Activated CD4-positive, alpha-beta memory T cell treated with anti-CD3 and anti-CD28 coated beads for 36 hours (primary cell): ENCODE measurements around the gene DNAJC25. TPM values are rescaled to one million over a fixed set of nuclear protein-coding genes. Genes with fewer than 3 reads are reported as not detected.

Source experiments
- CTCF ChIA-PET: fragments of 350-600 bp; sonication (Branson Sonifier 250); formaldehyde crosslinking; loops from one replicate; lab custom pipeline; 2021; ENCODE audit warnings: antibody characterized with exemption, inconsistent platforms; lab: Charles Lee
- POLR2A ChIA-PET: fragments of 350-600 bp; sonication (Branson Sonifier 250); formaldehyde crosslinking; loops from one replicate; lab custom pipeline; 2021; ENCODE audit warnings: antibody characterized with exemption; lab: Charles Lee
- DNase-seq: peaks from one replicate; pipeline ENCODE4 v3.0.0-alpha.2; 2020
- H3K27ac Mint-ChIP-seq: one replicate; pipeline ENCODE4 v1.8.0; 2021; ENCODE audit warnings: mixed read lengths
- H3K27me3 Mint-ChIP-seq: one replicate; pipeline ENCODE4 v1.8.0; 2021; ENCODE audit warnings: mixed read lengths
- H3K36me3 Mint-ChIP-seq: one replicate; pipeline ENCODE4 v1.8.0; 2021; ENCODE audit warnings: mixed read lengths
- H3K4me1 Mint-ChIP-seq: one replicate; pipeline ENCODE4 v1.8.0; 2021; ENCODE audit warnings: low read depth, mixed read lengths
- H3K4me3 Mint-ChIP-seq: one replicate; pipeline ENCODE4 v1.8.0; 2021; ENCODE audit warnings: mild to moderate bottlenecking, mixed read lengths
- H3K9me3 Mint-ChIP-seq: one replicate; pipeline ENCODE4 v1.8.0; 2021; ENCODE audit warnings: mixed read lengths
- intact Hi-C: fragments of 100-400 bp; cut with micrococcal nuclease; formaldehyde crosslinking; loops from one replicate; pipeline ENCODE4 v1.15.1; 2023
- total RNA-seq, 2 experiments: library from RNA; stranded (reverse); gene quantifications; one replicate each; pipeline ENCODE4 v1.2.3, GENCODE V29; 2021

DNAJC25 gene
- 1 to 10 TPM; 4.2 to 4.5 TPM for total RNA-seq

DNA sequence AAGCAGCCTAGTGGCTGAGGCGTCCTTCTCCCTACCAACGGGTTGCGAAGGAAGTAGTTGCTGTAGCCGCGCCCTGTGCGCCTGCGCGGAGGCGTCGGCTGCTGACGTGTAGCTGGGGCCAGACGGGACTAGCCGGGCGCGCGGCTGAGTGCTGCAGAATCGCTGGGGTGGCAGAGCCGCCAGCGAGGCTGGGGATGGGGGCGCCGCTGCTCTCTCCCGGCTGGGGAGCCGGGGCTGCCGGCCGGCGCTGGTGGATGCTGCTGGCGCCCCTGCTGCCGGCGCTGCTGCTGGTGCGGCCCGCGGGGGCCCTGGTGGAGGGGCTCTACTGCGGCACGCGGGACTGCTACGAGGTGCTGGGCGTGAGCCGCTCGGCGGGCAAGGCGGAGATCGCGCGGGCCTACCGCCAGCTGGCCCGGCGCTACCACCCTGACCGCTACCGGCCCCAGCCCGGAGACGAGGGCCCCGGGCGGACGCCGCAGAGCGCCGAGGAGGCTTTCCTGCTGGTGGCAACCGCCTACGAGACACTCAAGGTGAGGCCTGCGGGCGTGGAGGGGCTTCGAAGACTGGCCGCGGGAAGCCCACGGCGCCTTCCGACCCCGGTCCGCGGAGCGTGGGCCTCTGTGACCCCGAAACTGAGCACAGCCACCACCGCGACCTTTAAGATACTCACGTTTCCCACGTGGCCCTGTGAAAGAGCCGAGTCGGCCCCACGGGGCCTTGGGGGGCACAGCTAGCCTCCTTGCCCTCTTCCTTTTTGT lies at the start of gene DNAJC25:
DNAJC25 (plus strand) TSS at position 121 of the 758 bp plus-strand sequence; CDS start at position 195, 74 bp downstream.
- intact Hi-C loops: loop anchor here (1.0 to 10.0 kb wide), 9 partner anchors 31 to 1119 kb away; partner anchors contain the start of genes HSDL2, PTBP3, SNX30 and UGCG
- no peaks in the 10 kb centered on the region for H3K9me3 Mint-ChIP-seq
- H3K4me3 Mint-ChIP-seq: peak within 1 kb of the TSS; percentile 90
- H3K27me3 Mint-ChIP-seq: no peaks in the 10 kb centered on the region
- ChIA-PET POLR2A (interaction anchor here (0.9 to 2.5 kb wide), 5 partner anchors 18 to 1375 kb away, joined by 3 to 21 read pairs (median 5); partner anchors contain the start of genes ECPAS, GNG10 and TXN), CTCF (interaction anchor here (1.2 to 2.6 kb wide), 6 partner anchors 10 to 443 kb away, joined by 3 to 12 read pairs (median 5); partner anchors contain the start of gene GNG10)
- peaks cover 2% of the 10 kb centered on the region for H3K36me3 Mint-ChIP-seq
- peak within 1 kb of the TSS; percentile 74 for H3K27ac Mint-ChIP-seq
- peak; percentile 98 for DNase-seq
- H3K4me1 Mint-ChIP-seq: peaks cover 43% of the 10 kb centered on the region

- Mint-ChIP-seq H3K36me3 (no peaks in the 10 kb centered on the region), H3K4me1 (no peaks in the 10 kb centered on the region), H3K9me3 (no peaks in the 10 kb centered on the region), H3K27me3 (no peaks in the 10 kb centered on the region), H3K4me3 (no peak overlapping the region), H3K27ac (no peak overlapping the region)
- ChIA-PET POLR2A (interaction anchor here (0.6 kb wide), 1 partner anchor 36 kb away, joined by 3 read pairs; no protein-coding TSS in a partner anchor), CTCF (interaction anchor here (3.7 kb wide), 1 partner anchor 15 kb away, joined by 11 read pairs; no protein-coding TSS in a partner anchor)
- intact Hi-C loops: no loop called here
- no peak for DNase-seq
Observed at GRCh38 chr9:111582888-111583287, 48.2 kb upstream of the DNAJC25 start.

- Mint-ChIP-seq H3K4me3 (no peak overlapping the region), H3K36me3 (no peaks in the 10 kb centered on the region), H3K9me3 (no peaks in the 10 kb centered on the region), H3K27me3 (no peaks in the 10 kb centered on the region), H3K27ac (no peak overlapping the region), H3K4me1 (no peaks in the 10 kb centered on the region)
- intact Hi-C loops: no loop called here
- DNase-seq: no peak
- ChIA-PET POLR2A (no interaction called here), CTCF (no interaction called here)
Observed at GRCh38 chr9:111586378-111586777, 44.8 kb upstream of the DNAJC25 start.

DNA sequence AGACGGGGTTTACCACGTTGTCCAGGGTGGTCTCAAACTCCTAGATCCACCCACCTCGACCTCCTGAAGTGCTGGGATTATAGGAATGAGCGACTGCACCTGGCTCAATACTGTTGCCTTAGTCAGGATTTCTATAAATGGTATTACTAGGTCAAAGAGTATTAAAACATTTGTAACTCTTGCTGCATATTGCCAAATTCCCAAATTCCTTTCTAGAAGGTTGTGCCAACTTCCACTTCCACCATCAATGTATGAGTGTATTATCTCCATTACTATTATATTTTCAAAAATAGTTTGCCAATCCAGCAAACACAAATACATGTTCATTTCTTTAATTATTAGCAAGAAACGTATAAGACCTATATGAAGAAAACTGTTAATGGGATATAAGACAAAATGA lies 42.3 kb upstream of the DNAJC25 start:
- intact Hi-C loops: no loop called here
- Mint-ChIP-seq H3K4me3 (no peak overlapping the region), H3K4me1 (no peaks in the 10 kb centered on the region), H3K27me3 (no peaks in the 10 kb centered on the region), H3K36me3 (no peaks in the 10 kb centered on the region), H3K9me3 (no peaks in the 10 kb centered on the region), H3K27ac (no peak overlapping the region)
- CTCF ChIA-PET: no interaction called here
- POLR2A ChIA-PET: no interaction called here
- no peak for DNase-seq

GRCh38 chr9:111597852-111598732 lies 33.0 kb upstream of the DNAJC25 start:
- Mint-ChIP-seq H3K27me3 (peaks cover 28% of the 10 kb centered on the region), H3K9me3 (no peaks in the 10 kb centered on the region), H3K4me1 (peaks cover 14% of the 10 kb centered on the region), H3K27ac (no peak overlapping the region), H3K36me3 (no peaks in the 10 kb centered on the region), H3K4me3 (peak overlapping the region; percentile 83)
- intact Hi-C loops: loop anchor here (1.0 to 10.0 kb wide), 7 partner anchors 24 to 476 kb away; partner anchors contain the start of genes DNAJC25 and UGCG
- CTCF ChIA-PET: interaction anchor here (0.7 to 3.1 kb wide), 23 partner anchors 10 to 1195 kb away, joined by 3 to 37 read pairs (median 3); partner anchors contain the start of genes DNAJC25 and GNG10
- POLR2A ChIA-PET: interaction anchor here (1.3 to 1.4 kb wide), 2 partner anchors 33 to 63 kb away, joined by 5 to 6 read pairs; partner anchors contain the start of genes DNAJC25 and GNG10
- DNase-seq: peak; percentile 76

GRCh38 chr9:111598733-111599091 lies 32.4 kb upstream of the DNAJC25 start:
- Mint-ChIP-seq H3K27me3 (peaks cover 28% of the 10 kb centered on the region), H3K27ac (no peak overlapping the region), H3K4me1 (peaks cover 14% of the 10 kb centered on the region), H3K36me3 (no peaks in the 10 kb centered on the region), H3K9me3 (no peaks in the 10 kb centered on the region), H3K4me3 (peak overlapping the region; percentile 83)
- ChIA-PET POLR2A (interaction anchor here (1.3 to 1.4 kb wide), 2 partner anchors 33 to 63 kb away, joined by 5 to 6 read pairs; partner anchors contain the start of genes DNAJC25 and GNG10), CTCF (interaction anchor here (0.7 to 3.1 kb wide), 23 partner anchors 9 to 1194 kb away, joined by 3 to 37 read pairs (median 3); partner anchors contain the start of genes DNAJC25 and GNG10)
- DNase-seq: no peak
- intact Hi-C loops: loop anchor here (1.0 to 10.0 kb wide), 6 partner anchors 24 to 296 kb away; partner anchors contain the start of genes DNAJC25 and UGCG

- Mint-ChIP-seq H3K27me3 (peaks cover 28% of the 10 kb centered on the region), H3K36me3 (no peaks in the 10 kb centered on the region), H3K9me3 (no peaks in the 10 kb centered on the region), H3K27ac (no peak within 1 kb of the TSS), H3K4me3 (peak within 1 kb of the TSS; percentile 83), H3K4me1 (peaks cover 14% of the 10 kb centered on the region)
- peak; percentile 40 for DNase-seq
- CTCF ChIA-PET: interaction anchor here (1.1 to 3.1 kb wide), 7 partner anchors 17 to 476 kb away, joined by 3 to 37 read pairs (median 6); partner anchors contain the start of gene DNAJC25
- intact Hi-C loops: loop anchor here (2.0 to 10.0 kb wide), 3 partner anchors 63 to 295 kb away; partner anchors contain the start of gene UGCG
- POLR2A ChIA-PET: interaction anchor here (1.4 kb wide), 1 partner anchor 32 kb away, joined by 5 read pairs; the partner anchor contains the start of gene DNAJC25
Observed at GRCh38 chr9:111599092-111599954, 31.8 kb upstream of the DNAJC25 start, which contains the start of gene PTGR1. PTGR1 (minus strand) TSS chr9:111599647; CDS start chr9:111597422, 2,225 bp downstream.

- peaks cover 28% of the 10 kb centered on the region for H3K27me3 Mint-ChIP-seq
- H3K4me1 Mint-ChIP-seq: peaks cover 14% of the 10 kb centered on the region
- no peak for DNase-seq
- intact Hi-C loops: loop anchor here (2.0 to 10.0 kb wide), 3 partner anchors 63 to 295 kb away; partner anchors contain the start of gene UGCG
- CTCF ChIA-PET: no interaction called here
- no peaks in the 10 kb centered on the region for H3K36me3 Mint-ChIP-seq
- POLR2A ChIA-PET: no interaction called here
- peak overlapping the region; percentile 83 for H3K4me3 Mint-ChIP-seq
- H3K9me3 Mint-ChIP-seq: no peaks in the 10 kb centered on the region
- H3K27ac Mint-ChIP-seq: no peak overlapping the region
Observed at GRCh38 chr9:111599955-111600343, 31.2 kb upstream of the DNAJC25 start.

GRCh38 chr9:111601237-111602018 lies 29.7 kb upstream of the DNAJC25 start:
- intact Hi-C loops: no loop called here
- no peak for DNase-seq
- Mint-ChIP-seq H3K27me3 (peaks cover 28% of the 10 kb centered on the region), H3K27ac (no peak overlapping the region), H3K36me3 (no peaks in the 10 kb centered on the region), H3K4me1 (peaks cover 14% of the 10 kb centered on the region), H3K4me3 (no peak overlapping the region), H3K9me3 (no peaks in the 10 kb centered on the region)
- POLR2A ChIA-PET: no interaction called here
- CTCF ChIA-PET: no interaction called here

DNA sequence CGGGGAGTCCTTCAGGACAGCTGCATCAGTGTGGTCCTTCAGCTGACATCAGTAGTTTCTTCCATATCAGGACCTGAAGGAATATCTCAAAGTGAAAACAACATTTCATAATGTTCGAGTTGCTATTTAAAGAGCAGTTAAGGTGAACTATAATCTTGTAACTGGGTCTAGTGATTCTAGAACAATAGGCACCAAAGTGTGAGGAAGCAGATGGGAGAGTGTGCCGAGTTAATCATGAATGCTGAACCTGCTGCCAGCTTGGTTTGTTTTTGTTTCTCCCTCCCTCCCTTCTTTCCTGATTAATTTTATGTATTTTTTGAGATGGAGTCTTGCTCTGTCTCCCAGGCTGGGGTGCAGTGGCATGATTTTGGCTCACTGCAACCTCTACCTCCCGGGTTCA lies 28.1 kb upstream of the DNAJC25 start:
- Mint-ChIP-seq H3K4me1 (peaks cover 9% of the 10 kb centered on the region), H3K27me3 (peaks cover 21% of the 10 kb centered on the region), H3K27ac (no peak overlapping the region), H3K4me3 (no peak overlapping the region), H3K9me3 (no peaks in the 10 kb centered on the region), H3K36me3 (no peaks in the 10 kb centered on the region)
- CTCF ChIA-PET: no interaction called here
- intact Hi-C loops: no loop called here
- DNase-seq: no peak
- POLR2A ChIA-PET: no interaction called here
